ACHN (cell line): ENCODE results near the gene DCST1.
"Not testable (repeated sequence)": the region's sequence is repeated elsewhere in the genome, so short reads cannot be mapped to it uniquely, and the experiment has no call there.

Source experiments
- DNase-seq: peaks from one replicate; pipeline ENCODE4 v3.0.0-alpha.2; 2015
- in situ Hi-C: cut with HindIII; loops from 2 replicates; pipeline ENCODE4 v1.10.0; 2017; ENCODE audit warnings: low sequenced_read_pairs, low pct_ligation_motif_present, low pct_unique_long_range_greater_than_20kb

DCST1 gene

GRCh38 chr1:155033524-155033923, at the start of gene DCST1, which contains the start of gene DCST2:
Gene DCST1 (plus strand): TSS chr1:155033824. CDS start chr1:155034037, 213 bp downstream.
Gene DCST2 (minus strand): TSS chr1:155033781. CDS start chr1:155033701, 80 bp downstream.
- in situ Hi-C loops, result no loop called here
- no peak for DNase-seq

GRCh38 chr1:154986736-154987135, 46.9 kb upstream of the DCST1 start:
- in situ Hi-C loops, DNase-seq: not testable (repeated sequence)

GRCh38 chr1:154987326-154987725, 46.3 kb upstream of the DCST1 start:
- no peak for DNase-seq
- in situ Hi-C loops, result no loop called here

- DNase-seq, result no peak
- in situ Hi-C loops, result no loop called here
Observed at GRCh38 chr1:154988058-154988954, 45.3 kb upstream of the DCST1 start.

- in situ Hi-C loops, result no loop called here
- DNase-seq, result no peak
Observed at GRCh38 chr1:154989195-154989860, 44.3 kb upstream of the DCST1 start.

- in situ Hi-C loops, result no loop called here
- no peak for DNase-seq
Observed at GRCh38 chr1:154990276-154990675, 43.3 kb upstream of the DCST1 start.

GRCh38 chr1:154992721-154993571, 40.7 kb upstream of the DCST1 start:
- in situ Hi-C loops, result no loop called here
- DNase-seq, result peak; percentile 57

GRCh38 chr1:154993572-154994268, 39.9 kb upstream of the DCST1 start, which contains the start of gene LENEP:
Gene LENEP (plus strand): TSS chr1:154993586. CDS start chr1:154993608, 22 bp downstream.
- in situ Hi-C loops, result no loop called here
- no peak for DNase-seq

- in situ Hi-C loops, result no loop called here
- no peak for DNase-seq
Observed at GRCh38 chr1:154994269-154994587, 39.4 kb upstream of the DCST1 start.

- in situ Hi-C loops, result no loop called here
- DNase-seq, result no peak
Observed at GRCh38 chr1:154994591-154994990, 39.0 kb upstream of the DCST1 start.

GRCh38 chr1:154995301-154995983, 38.2 kb upstream of the DCST1 start:
- DNase-seq, result peak; percentile 83
- in situ Hi-C loops, result not testable (repeated sequence)

- in situ Hi-C loops, result no loop called here
- no peak for DNase-seq
Observed at GRCh38 chr1:154996966-154997701, 36.5 kb upstream of the DCST1 start.

- in situ Hi-C loops, result no loop called here
Observed at GRCh38 chr1:154998201-154998780, 35.3 kb upstream of the DCST1 start.

GRCh38 chr1:154998818-154999570, 34.6 kb upstream of the DCST1 start:
- DNase-seq, result peak; percentile 76

More at GRCh38 chr1:154998201-154998780, 35.3 kb upstream of the DCST1 start:
- DNase-seq, result no peak

GRCh38 chr1:154999571-155000410, 33.8 kb upstream of the DCST1 start:
- in situ Hi-C loops, result no loop called here
- no peak for DNase-seq

More at GRCh38 chr1:154998818-154999570, 34.6 kb upstream of the DCST1 start:
- in situ Hi-C loops, result no loop called here
